Central memory CD4-positive, alpha-beta T cell (primary cell): Measurements from ENCODE around the gene RFC1.
"Not testable (repeated sequence)": the region's sequence is repeated elsewhere in the genome, so short reads cannot be mapped to it uniquely, and the experiment has no call there.

Experiments used
- DNase-seq: peaks from one replicate; pipeline ENCODE4 v3.0.0; 2022

RFC1 gene

GRCh38 chr4:39353149-39353477, 13.0 kb downstream of the RFC1 start:
- not testable (repeated sequence) for DNase-seq

- DNase-seq = no peak
Observed at GRCh38 chr4:39349326-39349725, 16.8 kb downstream of the RFC1 start.

GRCh38 chr4:39348371-39349315, 17.5 kb downstream of the RFC1 start:
- no peak for DNase-seq

- DNase-seq = no peak
Observed at GRCh38 chr4:39346856-39347519, 19.2 kb downstream of the RFC1 start.

- no peak for DNase-seq
Observed at GRCh38 chr4:39342731-39343130, 23.4 kb downstream of the RFC1 start.

GRCh38 chr4:39341075-39341725, 25.0 kb downstream of the RFC1 start:
- no peak for DNase-seq

GRCh38 chr4:39339968-39340367, 26.2 kb downstream of the RFC1 start:
- DNase-seq = no peak

- no peak for DNase-seq
Observed at GRCh38 chr4:39337841-39338240, 28.3 kb downstream of the RFC1 start.

- no peak for DNase-seq
Observed at GRCh38 chr4:39335566-39335965, 30.6 kb downstream of the RFC1 start.

- DNase-seq = no peak
Observed at GRCh38 chr4:39331191-39331590, 35.0 kb downstream of the RFC1 start.

- DNase-seq = no peak
Observed at GRCh38 chr4:39330353-39330752, 35.8 kb downstream of the RFC1 start.

GRCh38 chr4:39326468-39326977, 39.6 kb downstream of the RFC1 start:
- no peak for DNase-seq

GRCh38 chr4:39324897-39325613, 41.1 kb downstream of the RFC1 start:
- DNase-seq = no peak

GRCh38 chr4:39324446-39324845, 41.7 kb downstream of the RFC1 start:
- DNase-seq = no peak

GRCh38 chr4:39323821-39324220, 42.3 kb downstream of the RFC1 start:
- no peak for DNase-seq

- DNase-seq = no peak
Observed at GRCh38 chr4:39320381-39321115, 45.6 kb downstream of the RFC1 start.

- DNase-seq = no peak
Observed at GRCh38 chr4:39319676-39320075, 46.5 kb downstream of the RFC1 start.

GRCh38 chr4:39312816-39313215, 53.3 kb downstream of the RFC1 start:
- no peak for DNase-seq

- no peak for DNase-seq
Observed at GRCh38 chr4:39308611-39309010, 57.6 kb downstream of the RFC1 start.

- DNase-seq = no peak
Observed at GRCh38 chr4:39305912-39306677, 60.1 kb downstream of the RFC1 start.

- DNase-seq = no peak
Observed at GRCh38 chr4:39304651-39305050, 61.5 kb downstream of the RFC1 start.
